HEK293 (cell line): ENCODE data around the gene ZC3H18.

ENCODE experiments used
- CTCF ChIA-PET: fragments of 350-600 bp; formaldehyde crosslinking; extraction: SDS; loops from one replicate; lab custom pipeline; 2021; ENCODE audit warnings: antibody characterized with exemption; lab: Yijun Ruan, JAX
- POLR2A ChIA-PET: fragments of 300-600 bp; formaldehyde crosslinking; extraction: SDS; loops from one replicate; lab custom pipeline; 2020; ENCODE audit warnings: antibody characterized with exemption, inconsistent platforms; lab: Yijun Ruan, JAX
- H3K27ac ChIP-seq: fragments of 200-500 bp; sonication (Bioruptor generic); 2 replicates; pipeline ENCODE4 v1.5.1; 2014; ENCODE audit warnings: low read depth, low read length, control low read depth, inconsistent platforms; ENCODE audit errors: extremely low read depth
- H3K36me3 ChIP-seq, 2 experiments: fragments of 200-500 bp in 1 of 2; sonication (Bioruptor generic) in 1 of 2; 1 replicate in 1 of 2; 2 replicates in 1 of 2; pipeline ENCODE4 v1.5.1; 2014 to 2017; ENCODE audit warnings: inconsistent platforms in 2 of 2, low read length in 2 of 2; ENCODE audit not compliant: control insufficient read depth in 2 of 2, insufficient read depth in 1 of 2
- H3K4me1 ChIP-seq: fragments of 200-500 bp; sonication (Bioruptor generic); 2 replicates; pipeline ENCODE4 v1.5.1; 2014; ENCODE audit warnings: mild to moderate bottlenecking, low read length, inconsistent platforms; ENCODE audit not compliant: control insufficient read depth, insufficient read depth
- H3K4me3 ChIP-seq: 2 replicates; pipeline ENCODE4 v1.5.1; 2011; ENCODE audit warnings: low read depth, mild to moderate bottlenecking, control low read depth, low read length, moderate library complexity
- H3K9me3 ChIP-seq: fragments of 200-500 bp; sonication (Bioruptor generic); 2 replicates; pipeline ENCODE4 v1.5.1; 2014; ENCODE audit warnings: low read depth, low read length, inconsistent platforms; ENCODE audit not compliant: control insufficient read depth, insufficient read depth
- GFI1B ChIP-seq: fragments of 450-650 bp; formaldehyde crosslinking; IDR thresholded peaks from 2 replicates; pipeline ENCODE4 v1.5.1; 2016; ENCODE audit warnings: missing biosample characterization, missing genetic modification characterization
- HOXD13 ChIP-seq: sonication (generic); formaldehyde crosslinking; IDR thresholded peaks from 2 replicates; pipeline ENCODE4 v1.8.0; 2022; ENCODE audit warnings: missing genetic modification reagents, borderline replicate concordance
- KLF1 ChIP-seq: fragments of 450-650 bp; formaldehyde crosslinking; IDR thresholded peaks from 2 replicates; pipeline ENCODE4 v1.5.1; 2016; ENCODE audit warnings: missing biosample characterization, missing genetic modification characterization
- PBX3 ChIP-seq: sonication (generic); formaldehyde crosslinking; IDR thresholded peaks from 2 replicates; pipeline ENCODE4 v1.8.1; 2022; ENCODE audit warnings: mild to moderate bottlenecking, moderate library complexity, missing genetic modification reagents
- REPIN1 ChIP-seq: fragments of 450-650 bp; formaldehyde crosslinking; IDR thresholded peaks from 2 replicates; pipeline ENCODE4 v1.5.1; 2017; ENCODE audit warnings: missing biosample characterization, missing genetic modification characterization, low read depth
- SCRT1 ChIP-seq: fragments of 450-650 bp; formaldehyde crosslinking; IDR thresholded peaks from 2 replicates; pipeline ENCODE4 v1.5.1; 2016; ENCODE audit warnings: missing biosample characterization, missing genetic modification characterization, borderline replicate concordance
- SCRT2 ChIP-seq: fragments of 450-650 bp; formaldehyde crosslinking; IDR thresholded peaks from 2 replicates; pipeline ENCODE4 v1.5.1; 2016; ENCODE audit warnings: missing biosample characterization, missing genetic modification characterization
- SP2 ChIP-seq: fragments of 450-650 bp; formaldehyde crosslinking; IDR thresholded peaks from 2 replicates; pipeline ENCODE4 v1.5.1; 2016; ENCODE audit warnings: missing biosample characterization, missing genetic modification characterization
- ZBTB26 ChIP-seq: fragments of 450-650 bp; formaldehyde crosslinking; optimal IDR thresholded peaks from 2 replicates; pipeline ENCODE3; 2016; ENCODE audit warnings: missing biosample characterization, mild to moderate bottlenecking, missing genetic modification characterization
- ZBTB48 ChIP-seq: fragments of 450-650 bp; formaldehyde crosslinking; IDR thresholded peaks from 2 replicates; pipeline ENCODE4 v1.5.1; 2016; ENCODE audit warnings: missing biosample characterization, missing genetic modification characterization
- ZFP69B ChIP-seq: fragments of 450-650 bp; formaldehyde crosslinking; IDR thresholded peaks from 2 replicates; pipeline ENCODE4 v1.5.1; 2016; ENCODE audit warnings: missing biosample characterization, missing genetic modification characterization
- ZNF132 ChIP-seq: fragments of 450-650 bp; formaldehyde crosslinking; IDR thresholded peaks from 2 replicates; pipeline ENCODE4 v1.5.1; 2017; ENCODE audit warnings: missing biosample characterization, missing genetic modification characterization, borderline replicate concordance
- ZNF138 ChIP-seq: fragments of 450-650 bp; formaldehyde crosslinking; IDR thresholded peaks from 2 replicates; pipeline ENCODE4 v1.5.1; 2016; ENCODE audit warnings: missing biosample characterization, missing genetic modification characterization, borderline replicate concordance
- ZNF140 ChIP-seq: fragments of 450-650 bp; formaldehyde crosslinking; IDR thresholded peaks from 2 replicates; pipeline ENCODE4 v1.5.1; 2016; ENCODE audit warnings: missing biosample characterization, missing genetic modification characterization
- ZNF2 ChIP-seq: fragments of 450-650 bp; formaldehyde crosslinking; IDR thresholded peaks from 2 replicates; pipeline ENCODE4 v1.5.1; 2016; ENCODE audit warnings: missing biosample characterization, missing genetic modification characterization
- ZNF24 ChIP-seq: fragments of 450-650 bp; formaldehyde crosslinking; IDR thresholded peaks from 2 replicates; pipeline ENCODE4 v1.5.1; 2016; ENCODE audit warnings: missing biosample characterization, missing genetic modification characterization
- ZNF248 ChIP-seq: fragments of 450-650 bp; formaldehyde crosslinking; IDR thresholded peaks from 2 replicates; pipeline ENCODE4 v1.5.1; 2017; ENCODE audit warnings: missing biosample characterization, missing genetic modification characterization
- ZNF266 ChIP-seq: fragments of 450-650 bp; formaldehyde crosslinking; IDR thresholded peaks from 2 replicates; pipeline ENCODE4 v1.5.1; 2016; ENCODE audit warnings: missing biosample characterization, missing genetic modification characterization, low read depth
- ZNF292 ChIP-seq: fragments of 450-650 bp; formaldehyde crosslinking; IDR thresholded peaks from 2 replicates; pipeline ENCODE4 v1.5.1; 2016; ENCODE audit warnings: low read depth, missing biosample characterization, missing genetic modification characterization, borderline replicate concordance
- ZNF37A ChIP-seq: fragments of 450-650 bp; IDR thresholded peaks from 2 replicates; pipeline ENCODE4 v1.5.1; 2018; ENCODE audit warnings: missing biosample characterization, missing genetic modification characterization
- ZNF394 ChIP-seq: fragments of 450-650 bp; formaldehyde crosslinking; IDR thresholded peaks from 2 replicates; pipeline ENCODE4 v1.5.1; 2016; ENCODE audit warnings: missing biosample characterization, missing genetic modification characterization, mild to moderate bottlenecking, moderate library complexity, borderline replicate concordance
- ZNF510 ChIP-seq: fragments of 450-650 bp; formaldehyde crosslinking; IDR thresholded peaks from 2 replicates; pipeline ENCODE4 v1.5.1; 2018; ENCODE audit warnings: mild to moderate bottlenecking, missing genetic modification characterization, missing biosample characterization; ENCODE audit not compliant: insufficient replicate concordance
- ZNF544 ChIP-seq: fragments of 450-650 bp; formaldehyde crosslinking; IDR thresholded peaks from 2 replicates; pipeline ENCODE4 v1.5.0; 2017; ENCODE audit warnings: missing biosample characterization, missing genetic modification characterization
- ZNF555 ChIP-seq: fragments of 450-650 bp; formaldehyde crosslinking; conservative IDR thresholded peaks from 2 replicates; pipeline ENCODE4 v1.5.1; 2017; ENCODE audit warnings: missing biosample characterization, mild to moderate bottlenecking, missing genetic modification characterization, inconsistent platforms
- ZNF561 ChIP-seq: fragments of 450-650 bp; IDR thresholded peaks from 2 replicates; pipeline ENCODE4 v1.5.1; 2018; ENCODE audit warnings: missing biosample characterization, missing genetic modification characterization, borderline replicate concordance
- ZNF658 ChIP-seq: fragments of 450-650 bp; formaldehyde crosslinking; IDR thresholded peaks from 2 replicates; pipeline ENCODE4; 2016; ENCODE audit warnings: missing biosample characterization, missing genetic modification characterization
- ZNF768 ChIP-seq: fragments of 450-650 bp; formaldehyde crosslinking; IDR thresholded peaks from 2 replicates; pipeline ENCODE4 v1.5.1; 2018; ENCODE audit warnings: missing biosample characterization, mild to moderate bottlenecking, missing genetic modification characterization
- ZNF792 ChIP-seq: fragments of 450-650 bp; formaldehyde crosslinking; IDR thresholded peaks from 2 replicates; pipeline ENCODE4 v1.5.1; 2016; ENCODE audit warnings: missing biosample characterization, missing genetic modification characterization
- ZNF843 ChIP-seq: fragments of 450-650 bp; formaldehyde crosslinking; IDR thresholded peaks from 2 replicates; pipeline ENCODE4 v1.5.1; 2016; ENCODE audit warnings: missing biosample characterization, missing genetic modification characterization
- ZSCAN16 ChIP-seq: fragments of 450-650 bp; formaldehyde crosslinking; IDR thresholded peaks from 2 replicates; pipeline ENCODE4 v1.5.1; 2016; ENCODE audit warnings: missing biosample characterization, missing genetic modification characterization

Gene ZC3H18

GRCh38 chr16:88605186-88606147 is 35.3 kb downstream of the ZC3H18 start:
- POLR2A ChIA-PET, result no interaction called here
- no peaks in the 10 kb centered on the region for H3K9me3 ChIP-seq
- peaks cover 9 to 86% of the 10 kb centered on the region in 2 experiments for H3K36me3 ChIP-seq
- CTCF ChIA-PET, result no interaction called here
- H3K27ac ChIP-seq, result no peak overlapping the region
- H3K4me3 ChIP-seq, result no peak overlapping the region
- H3K4me1 ChIP-seq, result no peaks in the 10 kb centered on the region
- TF ChIP-seq ZSCAN16 (tag by site-specific recombination) (no peak), KLF1 (tag by site-specific recombination) (no peak), ZNF2 (tag by site-specific recombination) (no peak), ZNF132 (tag by site-specific recombination) (no peak), ZNF555 (tag by site-specific recombination) (no peak), ZNF394 (tag by site-specific recombination) (no peak), ZNF140 (tag by site-specific recombination) (no peak), ZNF544 (tag by site-specific recombination) (no peak), ZNF658 (tag by site-specific recombination) (no peak)

- no peak overlapping the region for H3K4me3 ChIP-seq
- H3K36me3 ChIP-seq, result peaks cover 6 to 86% of the 10 kb centered on the region in 2 experiments
- no peak for TF ChIP-seq ZBTB48 (tag by site-specific recombination)
- TF ChIP-seq ZNF248 (tag by site-specific recombination), result no peak
- TF ChIP-seq ZNF510 (tag by site-specific recombination), result no peak
- no peak for TF ChIP-seq ZNF561
- no peak for TF ChIP-seq HOXD13 (CRISPR knock-in tag)
- CTCF ChIA-PET, result no interaction called here
- POLR2A ChIA-PET, result no interaction called here
- no peak overlapping the region for H3K27ac ChIP-seq
- H3K4me1 ChIP-seq, result no peaks in the 10 kb centered on the region
- no peaks in the 10 kb centered on the region for H3K9me3 ChIP-seq
These were observed 36.0 kb downstream of the ZC3H18 start for GRCh38 chr16:88606148-88606757.

- peaks cover 13 to 83% of the 10 kb centered on the region in 2 experiments; a peak in 2 of 3 replicates for H3K36me3 ChIP-seq
- no peaks in the 10 kb centered on the region for H3K4me1 ChIP-seq
- CTCF ChIA-PET, result interaction anchor here (0.6 to 1.0 kb wide), 2 partner anchors 25 to 631 kb away, joined by 5 read pairs; no protein-coding TSS in a partner anchor
- H3K9me3 ChIP-seq, result no peaks in the 10 kb centered on the region
- POLR2A ChIA-PET, result interaction anchor here (1.4 kb wide), 1 partner anchor 38 kb away, joined by 7 read pairs; the partner anchor contains the start of gene ZC3H18
- no peak overlapping the region for H3K4me3 ChIP-seq
- no peak overlapping the region for H3K27ac ChIP-seq
- no peak for TF ChIP-seq ZBTB26 (tag by site-specific recombination)
- no peak for TF ChIP-seq ZNF768 (tag by site-specific recombination)
- no peak for TF ChIP-seq ZNF843 (tag by site-specific recombination)
- TF ChIP-seq SCRT2 (tag by site-specific recombination), result no peak
- no peak for TF ChIP-seq SCRT1 (tag by site-specific recombination)
- no peak for TF ChIP-seq ZFP69B
- no peak for TF ChIP-seq REPIN1 (tag by site-specific recombination)
- no peak for TF ChIP-seq ZNF138
- no peak for TF ChIP-seq GFI1B (tag by site-specific recombination)
- TF ChIP-seq ZNF24 (tag by site-specific recombination), result no peak
- TF ChIP-seq ZNF37A (tag by site-specific recombination), result no peak
- no peak for TF ChIP-seq ZNF792 (tag by site-specific recombination)
- TF ChIP-seq ZNF266, result no peak
- TF ChIP-seq ZNF292, result no peak
- TF ChIP-seq SP2 (tag by site-specific recombination), result no peak
- no peak for TF ChIP-seq PBX3 (CRISPR knock-in tag)
These were observed 37.9 kb downstream of the ZC3H18 start for GRCh38 chr16:88608076-88608475.
